HepG2 (cell line): ENCODE measurements around the gene CLCNKA. TPM values are rescaled to one million over a fixed set of nuclear protein-coding genes. Genes with fewer than 3 reads are reported as not detected.

Experiments used
- AGO1 ChIP-seq: fragments of 200-400 bp; formaldehyde crosslinking; IDR thresholded peaks from 2 replicates; pipeline ENCODE4 v1.6.1; 2017; ENCODE audit warnings: mild to moderate bottlenecking, low read depth, low read length, moderate library complexity; ENCODE audit not compliant: poor library complexity, severe bottlenecking
- CENPT ChIP-seq: sonication (generic); formaldehyde crosslinking; IDR thresholded peaks from 2 replicates; pipeline ENCODE4 v1.8.0; 2022; ENCODE audit warnings: low read depth, mild to moderate bottlenecking, moderate library complexity, missing genetic modification reagents
- DNMT1 ChIP-seq: sonication (generic); formaldehyde crosslinking; IDR thresholded peaks from 2 replicates; pipeline ENCODE4 v1.5.1; 2020; ENCODE audit warnings: mild to moderate bottlenecking, missing genetic modification reagents
- ELF3 ChIP-seq: IDR thresholded peaks from 2 replicates; pipeline ENCODE4 v1.6.1; 2016; ENCODE audit warnings: missing genetic modification reagents, missing compliant biosample characterization
- GABPA ChIP-seq, 2 experiments: IDR thresholded peaks; 2 replicates each; pipeline ENCODE4 v1.6.1; 2011 to 2016; ENCODE audit warnings: low read depth in 2 of 2, low read length in 1 of 2, missing biosample characterization in 1 of 2, missing genetic modification characterization in 1 of 2
- JUNB ChIP-seq: sonication (generic); formaldehyde crosslinking; IDR thresholded peaks from 2 replicates; pipeline ENCODE4 v1.8.0; 2022; ENCODE audit warnings: missing genetic modification reagents, mild to moderate bottlenecking, borderline replicate concordance
- KLF16 ChIP-seq, 2 experiments: sonication (generic) in 1 of 2; formaldehyde crosslinking in 1 of 2; IDR thresholded peaks; 2 replicates each; pipeline versions ENCODE4 v1.6.1 to v1.8.0; 2016 to 2023; ENCODE audit warnings: missing genetic modification reagents in 2 of 2, missing compliant biosample characterization in 1 of 2
- NCOA5 ChIP-seq: sonication (generic); formaldehyde crosslinking; IDR thresholded peaks from 2 replicates; pipeline ENCODE4 v1.4.0; 2020; ENCODE audit warnings: missing genetic modification reagents
- NRL ChIP-seq: sonication (generic); formaldehyde crosslinking; IDR thresholded peaks from 2 replicates; pipeline ENCODE4 v1.5.0; 2020; ENCODE audit warnings: missing genetic modification reagents, mild to moderate bottlenecking, moderate library complexity, borderline replicate concordance
- RBM39 ChIP-seq: fragments of 200-400 bp; formaldehyde crosslinking; IDR thresholded peaks from one replicate; pipeline ENCODE4 v1.6.1; 2018; ENCODE audit warnings: antibody characterized with exemption, mild to moderate bottlenecking, low read depth, low read length; ENCODE audit not compliant: poor library complexity, severe bottlenecking
- RFXAP ChIP-seq: sonication (generic); formaldehyde crosslinking; IDR thresholded peaks from 2 replicates; pipeline ENCODE4 v1.4.0; 2020; ENCODE audit warnings: missing genetic modification reagents, borderline replicate concordance
- SRY ChIP-seq: sonication (generic); formaldehyde crosslinking; IDR thresholded peaks from 2 replicates; pipeline ENCODE4 v1.8.0; 2022; ENCODE audit warnings: mild to moderate bottlenecking, missing genetic modification reagents
- TMF1 ChIP-seq: sonication (generic); formaldehyde crosslinking; IDR thresholded peaks from 2 replicates; pipeline ENCODE4 v1.8.1; 2022; ENCODE audit warnings: low read depth, missing genetic modification reagents
- XRCC5 ChIP-seq: fragments of 200-400 bp; formaldehyde crosslinking; optimal IDR thresholded peaks from 2 replicates; pipeline ENCODE3; 2017; ENCODE audit warnings: mild to moderate bottlenecking, low read length
- ZFAT ChIP-seq: sonication (generic); formaldehyde crosslinking; conservative IDR thresholded peaks from 2 replicates; pipeline ENCODE4 v1.8.1; 2023; ENCODE audit warnings: missing genetic modification reagents, inconsistent platforms
- ZFP62 ChIP-seq: sonication (generic); formaldehyde crosslinking; IDR thresholded peaks from 2 replicates; pipeline ENCODE4 v1.4.0; 2020; ENCODE audit warnings: missing genetic modification reagents
- ZNF350 ChIP-seq: sonication (generic); formaldehyde crosslinking; IDR thresholded peaks from 2 replicates; pipeline ENCODE4 v1.4.0; 2020; ENCODE audit warnings: mild to moderate bottlenecking, low read depth, missing genetic modification reagents, borderline replicate concordance
- ZNF574 ChIP-seq: sonication (generic); formaldehyde crosslinking; IDR thresholded peaks from 2 replicates; pipeline ENCODE4 v1.4.0; 2020; ENCODE audit warnings: missing genetic modification reagents
- ZSCAN30 ChIP-seq: sonication (generic); formaldehyde crosslinking; IDR thresholded peaks from 2 replicates; pipeline ENCODE4 v1.5.0; 2020; ENCODE audit warnings: mild to moderate bottlenecking, missing genetic modification reagents
- polyA plus RNA-seq, 8 experiments: library from polyadenylated mRNA; depleted of rRNA in 3 of 8; stranded (reverse) in 7 of 8; unstranded in 1 of 8; fragments of >200 nt; fragmentation: Illumina TruSeq in 4 of 8; extraction: Trizol in 4 of 8; gene quantifications; 2 replicates each; pipeline versions ENCODE4 v1.2.1 to v1.2.3, GENCODE V29; 2011 to 2016; ENCODE audit warnings: low read depth in 4 of 8, missing spikeins in 1 of 8, mixed read lengths in 1 of 8; ENCODE audit not compliant: insufficient read depth in 1 of 8
- total RNA-seq, 5 experiments: library from RNA; depleted of rRNA; stranded (reverse); fragments of >200 nt; fragmentation: Illumina TruSeq; extraction: Trizol; gene quantifications; 2 replicates each; pipeline ENCODE4 v1.2.3, GENCODE V29; 2016; ENCODE audit warnings: low read depth in 1 of 5
- TF ChIP-seq, protein P1 (sequence below): sonication (generic); formaldehyde crosslinking; IDR thresholded peaks from 2 replicates; pipeline ENCODE4 v1.5.0; 2020; ENCODE audit warnings: mild to moderate bottlenecking, missing genetic modification reagents
- TF ChIP-seq, protein P2 (sequence below): IDR thresholded peaks from 2 replicates; pipeline ENCODE4 v1.6.1; 2016; ENCODE audit warnings: control low read depth
- TF ChIP-seq, protein P3 (sequence below): sonication (generic); formaldehyde crosslinking; IDR thresholded peaks from 2 replicates; pipeline ENCODE4 v1.5.1; 2020; ENCODE audit warnings: mild to moderate bottlenecking, missing genetic modification reagents, borderline replicate concordance

The CLCNKA gene
- total and polyA plus RNA-seq, 2 of the 13 experiments (the other 11 are each of a cell fraction or from before 2014, with no cell fraction given) = 0.03 TPM; not detected in 1

DNA sequence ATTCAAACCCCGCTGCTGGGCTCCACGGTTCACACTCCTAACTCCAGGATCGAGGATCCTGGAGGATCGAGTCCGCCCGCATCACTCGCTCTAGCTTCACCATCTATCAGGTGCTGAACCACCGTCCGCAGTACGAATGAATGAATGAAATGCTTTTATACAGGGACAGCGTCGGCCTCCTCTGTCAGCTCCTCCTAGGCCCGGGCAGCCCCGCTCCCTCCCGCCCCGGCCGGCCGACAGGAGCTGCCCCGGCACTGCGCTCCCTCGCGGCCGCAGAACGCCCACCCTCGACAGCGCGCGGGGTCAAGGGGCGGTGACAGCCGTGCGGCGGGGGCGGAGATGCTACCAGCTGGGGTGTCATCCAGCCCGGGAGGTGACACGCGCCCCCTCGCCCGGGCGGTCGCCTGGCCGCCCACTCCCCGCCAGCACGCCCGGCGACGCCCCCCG lies 46.5 kb upstream of the CLCNKA start (continued):
- TF ChIP-seq, protein P1, sequence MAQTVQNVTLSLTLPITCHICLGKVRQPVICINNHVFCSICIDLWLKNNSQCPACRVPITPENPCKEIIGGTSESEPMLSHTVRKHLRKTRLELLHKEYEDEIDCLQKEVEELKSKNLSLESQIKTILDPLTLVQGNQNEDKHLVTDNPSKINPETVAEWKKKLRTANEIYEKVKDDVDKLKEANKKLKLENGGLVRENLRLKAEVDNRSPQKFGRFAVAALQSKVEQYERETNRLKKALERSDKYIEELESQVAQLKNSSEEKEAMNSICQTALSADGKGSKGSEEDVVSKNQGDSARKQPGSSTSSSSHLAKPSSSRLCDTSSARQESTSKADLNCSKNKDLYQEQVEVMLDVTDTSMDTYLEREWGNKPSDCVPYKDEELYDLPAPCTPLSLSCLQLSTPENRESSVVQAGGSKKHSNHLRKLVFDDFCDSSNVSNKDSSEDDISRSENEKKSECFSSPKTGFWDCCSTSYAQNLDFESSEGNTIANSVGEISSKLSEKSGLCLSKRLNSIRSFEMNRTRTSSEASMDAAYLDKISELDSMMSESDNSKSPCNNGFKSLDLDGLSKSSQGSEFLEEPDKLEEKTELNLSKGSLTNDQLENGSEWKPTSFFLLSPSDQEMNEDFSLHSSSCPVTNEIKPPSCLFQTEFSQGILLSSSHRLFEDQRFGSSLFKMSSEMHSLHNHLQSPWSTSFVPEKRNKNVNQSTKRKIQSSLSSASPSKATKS = no peak
- TF ChIP-seq ELF3 (CRISPR knock-in tag) (no peak), ZFAT (CRISPR knock-in tag) (no peak), SRY (0 out of 2 replicates have a peak, but pooled peaks have one; percentile 41), NRL (CRISPR knock-in tag) (peak; percentile 20; the same call in 1 of the 2 replicates), XRCC5 (peak; percentile 54), CENPT (CRISPR knock-in tag) (no peak), RBM39 (no peak), TMF1 (CRISPR knock-in tag) (no peak), AGO1 (peak; percentile 48), NCOA5 (CRISPR knock-in tag) (no peak), GABPA (IDR thresholded peaks at IDR 0.05; ENCODE audit: low read depth, low read length) (peak; percentile 35; the same call in 1 of the 2 replicates), GABPA (CRISPR knock-in tag; IDR thresholded peaks at IDR 0.05; ENCODE audit: low read depth) (no peak), ZFP62 (CRISPR knock-in tag) (0 out of 2 replicates have a peak, but pooled peaks have one; percentile 5), JUNB (CRISPR knock-in tag) (no peak), KLF16 (CRISPR knock-in tag; IDR thresholded peaks at IDR 0.05) (no peak), RFXAP (CRISPR knock-in tag) (no peak), ZNF350 (CRISPR knock-in tag) (no peak), ZSCAN30 (CRISPR knock-in tag) (no peak), ZNF574 (CRISPR knock-in tag) (no peak), DNMT1 (0 out of 2 replicates have a peak, but pooled peaks have one; percentile 47)
- TF ChIP-seq, protein P2, sequence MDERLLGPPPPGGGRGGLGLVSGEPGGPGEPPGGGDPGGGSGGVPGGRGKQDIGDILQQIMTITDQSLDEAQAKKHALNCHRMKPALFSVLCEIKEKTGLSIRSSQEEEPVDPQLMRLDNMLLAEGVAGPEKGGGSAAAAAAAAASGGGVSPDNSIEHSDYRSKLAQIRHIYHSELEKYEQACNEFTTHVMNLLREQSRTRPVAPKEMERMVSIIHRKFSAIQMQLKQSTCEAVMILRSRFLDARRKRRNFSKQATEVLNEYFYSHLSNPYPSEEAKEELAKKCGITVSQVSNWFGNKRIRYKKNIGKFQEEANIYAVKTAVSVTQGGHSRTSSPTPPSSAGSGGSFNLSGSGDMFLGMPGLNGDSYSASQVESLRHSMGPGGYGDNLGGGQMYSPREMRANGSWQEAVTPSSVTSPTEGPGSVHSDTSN (CRISPR knock-in tag) = no peak
- TF ChIP-seq, protein P3, sequence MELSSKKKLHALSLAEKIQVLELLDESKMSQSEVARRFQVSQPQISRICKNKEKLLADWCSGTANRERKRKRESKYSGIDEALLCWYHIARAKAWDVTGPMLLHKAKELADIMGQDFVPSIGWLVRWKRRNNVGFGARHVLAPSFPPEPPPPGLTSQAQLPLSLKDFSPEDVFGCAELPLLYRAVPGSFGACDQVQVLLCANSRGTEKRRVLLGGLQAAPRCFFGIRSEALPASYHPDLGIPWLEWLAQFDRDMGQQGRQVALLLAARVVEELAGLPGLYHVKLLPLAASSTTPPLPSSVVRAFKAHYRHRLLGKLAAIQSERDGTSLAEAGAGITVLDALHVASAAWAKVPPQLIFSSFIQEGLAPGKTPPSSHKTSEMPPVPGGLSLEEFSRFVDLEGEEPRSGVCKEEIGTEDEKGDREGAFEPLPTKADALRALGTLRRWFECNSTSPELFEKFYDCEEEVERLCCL (CRISPR knock-in tag) = no peak
